Activated gamma-delta T cell treated with anti-CD3 and anti-CD28 coated beads, Interleukin-2, amount 50 U/mL, for 16 hours (primary cell): Measurements from ENCODE around the gene PIP4P1.
"Not testable (repeated sequence)": the region's sequence is repeated elsewhere in the genome, so short reads cannot be mapped to it uniquely, and the experiment has no call there.

Experiments
- DNase-seq: peaks from one replicate; pipeline ENCODE4 v3.0.0-alpha.2; 2020; ENCODE audit warnings: low read depth

The PIP4P1 gene

DNA sequence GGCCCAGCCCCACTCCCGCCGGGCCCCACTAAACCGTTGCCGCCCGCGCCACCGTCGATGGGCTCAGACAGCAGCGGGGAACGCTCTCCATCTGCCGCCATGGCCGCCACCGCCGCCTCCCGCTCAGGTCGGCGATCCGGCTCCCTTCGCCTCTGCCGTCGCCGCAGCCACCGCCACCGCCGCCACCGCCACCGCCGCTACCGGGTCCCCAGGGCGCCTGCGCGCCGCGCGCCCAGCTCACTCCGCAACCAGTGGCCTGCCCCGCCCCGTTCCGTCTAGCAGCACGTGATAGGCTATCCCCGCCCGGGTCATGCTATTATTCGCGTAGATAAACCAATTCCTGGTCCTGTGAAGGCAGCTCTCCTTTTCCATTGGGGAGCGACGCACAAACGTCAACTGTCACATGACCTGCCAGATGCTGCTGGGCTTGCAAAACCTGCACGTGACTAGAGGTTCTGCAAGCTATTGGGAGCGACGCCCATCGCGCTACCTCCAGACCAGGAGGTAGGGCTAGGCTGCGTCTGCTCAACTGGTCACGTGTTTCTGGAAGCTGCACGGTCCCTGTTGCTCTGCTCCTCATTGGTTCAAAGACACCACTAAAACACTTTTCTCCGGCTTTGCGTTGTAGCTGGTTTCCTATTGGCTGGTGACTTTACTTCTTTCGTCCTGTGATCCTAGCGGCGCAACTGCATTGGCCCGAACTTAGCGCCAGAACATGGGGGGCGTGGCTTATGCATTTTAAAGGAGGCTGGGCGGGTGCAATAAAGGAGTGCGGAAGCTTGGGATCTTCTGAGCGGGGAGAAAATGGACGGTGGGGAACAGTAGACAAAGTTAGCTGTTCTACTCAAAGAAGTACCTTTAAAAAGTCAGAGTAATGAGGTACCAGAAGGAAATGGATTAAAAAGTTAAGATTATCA, at the start of gene PIP4P1:
PIP4P1 (minus strand) TSS at position 210 of the 917 bp plus-strand sequence; CDS start at position 101, 109 bp downstream.
- peak; percentile 98 for DNase-seq

DNA sequence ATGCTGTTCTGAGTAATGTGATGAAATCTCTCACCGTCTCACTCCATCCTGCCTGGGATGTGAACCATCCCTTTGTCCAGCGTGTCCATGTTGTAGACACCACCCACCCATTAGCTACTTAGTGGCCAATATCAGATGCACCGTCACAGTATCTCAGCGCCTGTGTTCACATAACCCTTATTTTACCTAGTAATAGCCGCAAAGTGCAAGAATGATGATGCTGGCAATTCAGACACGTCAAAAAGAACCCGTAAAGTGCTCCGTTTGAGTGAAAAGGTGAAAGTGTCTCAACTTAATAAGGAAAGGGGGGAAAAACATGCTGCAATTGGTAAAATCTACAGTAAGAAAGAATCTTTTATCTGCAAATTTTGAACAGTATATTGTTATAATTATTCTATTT, 47.1 kb upstream of the PIP4P1 start:
- no peak for DNase-seq

DNA sequence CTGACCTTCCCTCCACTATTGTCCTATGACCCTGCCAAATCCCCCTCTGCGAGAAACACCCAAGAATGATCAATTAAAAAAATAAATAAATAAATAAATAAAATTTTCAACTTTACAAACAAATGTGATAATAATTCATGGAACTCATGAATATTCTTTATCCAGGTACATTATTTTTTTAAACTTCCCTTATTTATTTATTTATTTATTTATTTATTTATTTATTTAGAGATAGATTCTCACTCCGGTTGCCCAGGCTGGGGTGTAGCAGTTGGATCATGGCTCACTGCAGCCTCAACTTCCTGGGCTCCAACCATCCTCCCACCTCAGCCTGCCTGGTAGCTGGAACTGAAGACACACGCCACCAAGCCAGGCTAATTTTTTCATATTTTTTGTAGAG, 46.3 kb upstream of the PIP4P1 start:
- DNase-seq: not testable (repeated sequence)

DNA sequence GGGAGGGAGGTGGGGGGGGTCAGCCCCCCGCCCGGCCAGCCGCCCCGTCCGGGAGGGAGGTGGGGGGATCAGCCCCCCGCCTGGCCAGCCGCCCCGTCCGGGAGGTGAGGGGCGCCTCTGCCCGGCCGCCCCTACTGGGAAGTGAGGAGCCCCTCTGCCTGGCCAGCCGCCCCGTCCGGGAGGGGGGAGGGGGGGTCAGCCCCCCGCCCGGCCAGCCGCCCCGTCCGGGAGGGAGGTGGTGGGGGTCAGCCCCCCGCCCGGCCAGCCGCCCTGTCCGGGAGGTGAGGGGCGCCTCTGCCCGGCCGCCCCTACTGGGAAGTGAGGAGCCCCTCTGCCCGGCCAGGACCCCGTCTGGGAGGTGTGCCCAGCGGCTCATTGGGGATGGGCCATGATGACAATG, 45.5 kb upstream of the PIP4P1 start:
- DNase-seq: not testable (repeated sequence)

DNA sequence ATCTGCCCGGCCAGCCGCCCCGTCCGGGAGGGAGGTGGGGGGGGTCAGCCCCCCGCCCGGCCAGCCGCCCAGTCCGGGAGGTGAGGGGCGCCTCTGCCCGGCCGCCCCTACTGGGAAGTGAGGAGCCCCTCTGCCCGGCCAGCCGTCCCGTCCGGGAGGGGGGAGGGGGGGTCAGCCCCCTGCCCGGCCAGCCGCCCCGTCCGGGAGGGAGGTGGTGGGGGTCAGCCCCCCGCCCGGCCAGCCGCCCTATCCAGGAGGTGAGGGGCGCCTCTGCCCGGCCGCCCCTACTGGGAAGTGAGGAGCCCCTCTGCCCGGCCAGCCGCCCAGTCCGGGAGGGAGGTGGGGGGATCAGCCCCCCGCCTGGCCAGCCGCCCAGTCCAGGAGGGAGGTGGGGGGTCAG, 45.0 kb upstream of the PIP4P1 start:
- not testable (repeated sequence) for DNase-seq

DNA sequence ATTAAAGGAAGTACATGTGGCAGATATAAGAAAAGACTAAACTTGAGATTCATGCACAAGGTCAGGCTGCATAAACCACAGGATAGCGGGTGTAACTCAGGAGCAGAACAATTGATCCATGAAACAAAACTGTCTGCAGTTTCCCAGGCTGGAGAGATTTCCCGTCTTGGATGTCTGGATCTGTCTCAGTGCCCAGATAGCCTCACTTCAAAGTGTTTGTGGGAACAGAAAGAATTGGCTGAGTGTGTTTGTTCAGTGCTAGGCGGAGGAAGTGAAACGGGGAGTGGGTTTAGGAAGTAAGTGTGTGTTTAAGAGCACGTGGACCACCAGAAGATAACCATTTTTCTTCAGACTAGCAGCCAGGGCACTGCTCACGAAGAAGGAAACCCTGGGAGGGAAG, 42.7 kb upstream of the PIP4P1 start:
- DNase-seq: no peak

DNA sequence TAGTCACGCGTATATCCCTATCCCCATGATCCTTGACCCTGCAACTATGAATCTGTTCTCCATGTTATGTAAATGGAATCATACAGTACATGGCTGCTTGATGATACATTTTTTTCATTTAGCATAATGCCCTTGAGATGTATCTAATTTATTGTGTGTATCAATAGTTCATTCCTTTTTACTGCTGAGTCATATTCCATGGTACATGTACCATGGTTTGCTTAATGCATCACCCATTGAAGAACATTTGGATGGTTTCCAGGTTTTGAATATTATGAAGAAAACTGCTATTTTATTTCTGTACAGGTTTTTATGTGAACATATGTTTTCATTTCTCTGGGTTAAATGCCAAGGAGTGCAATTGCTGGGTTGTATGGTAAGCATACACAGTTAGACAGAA, 40.1 kb upstream of the PIP4P1 start:
- no peak for DNase-seq

DNA sequence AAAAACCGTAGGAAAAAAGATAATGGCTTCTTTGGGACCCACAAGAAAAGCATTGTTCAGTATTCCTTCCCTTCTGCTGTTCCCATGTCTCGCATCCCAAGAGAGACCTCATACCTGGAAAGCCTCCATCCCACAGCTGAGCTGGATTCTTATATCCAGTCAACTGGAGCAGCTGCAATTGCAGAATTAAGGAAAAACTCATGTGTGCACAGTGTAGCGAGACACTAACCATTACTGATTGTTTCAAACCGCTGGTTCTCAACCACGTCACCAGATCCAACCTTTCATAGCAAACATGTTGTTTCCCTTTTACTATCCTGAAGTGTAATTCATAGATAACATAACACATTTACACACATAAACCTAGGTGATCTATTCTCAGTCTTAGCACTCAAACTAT, 38.6 kb upstream of the PIP4P1 start:
- DNase-seq: no peak

DNA sequence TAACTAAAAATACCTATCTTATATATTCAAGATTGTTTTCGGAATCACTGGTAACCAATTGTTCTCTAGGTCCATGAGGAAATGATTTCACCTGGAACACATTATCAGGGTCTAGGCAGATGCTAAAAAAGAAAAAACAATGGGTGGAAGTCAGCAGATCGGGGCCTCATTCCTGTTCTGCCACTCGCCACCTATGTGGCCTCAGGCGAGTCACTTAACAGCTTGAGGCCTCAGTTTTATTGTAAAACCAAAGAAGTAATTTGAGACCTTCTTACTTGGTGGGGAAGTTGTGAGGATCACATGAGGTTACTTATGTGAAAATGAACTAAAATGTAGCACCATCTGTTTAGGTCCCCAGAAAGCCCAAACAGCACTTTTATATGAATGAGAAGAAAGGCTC, 37.9 kb upstream of the PIP4P1 start:
- DNase-seq: no peak

DNA sequence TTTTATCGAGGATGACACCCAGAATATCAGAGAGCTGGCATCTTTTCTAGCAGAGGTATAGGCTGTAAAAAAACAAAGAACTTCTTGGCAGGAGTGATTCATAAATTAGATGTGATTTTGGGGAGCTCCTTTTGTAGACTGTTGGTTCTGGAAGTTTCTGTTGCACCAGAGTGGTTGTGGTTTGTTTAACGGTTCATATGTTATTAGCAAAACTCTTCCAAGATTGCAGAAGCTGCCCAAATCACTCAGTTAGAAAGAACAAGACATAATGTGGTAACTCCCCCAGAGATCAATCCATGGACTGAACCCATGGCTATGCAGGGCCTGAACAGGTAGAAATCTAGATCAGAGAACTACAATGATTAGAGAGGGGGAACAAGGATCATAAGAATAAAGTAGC, 37.4 kb upstream of the PIP4P1 start:
- no peak for DNase-seq

DNA sequence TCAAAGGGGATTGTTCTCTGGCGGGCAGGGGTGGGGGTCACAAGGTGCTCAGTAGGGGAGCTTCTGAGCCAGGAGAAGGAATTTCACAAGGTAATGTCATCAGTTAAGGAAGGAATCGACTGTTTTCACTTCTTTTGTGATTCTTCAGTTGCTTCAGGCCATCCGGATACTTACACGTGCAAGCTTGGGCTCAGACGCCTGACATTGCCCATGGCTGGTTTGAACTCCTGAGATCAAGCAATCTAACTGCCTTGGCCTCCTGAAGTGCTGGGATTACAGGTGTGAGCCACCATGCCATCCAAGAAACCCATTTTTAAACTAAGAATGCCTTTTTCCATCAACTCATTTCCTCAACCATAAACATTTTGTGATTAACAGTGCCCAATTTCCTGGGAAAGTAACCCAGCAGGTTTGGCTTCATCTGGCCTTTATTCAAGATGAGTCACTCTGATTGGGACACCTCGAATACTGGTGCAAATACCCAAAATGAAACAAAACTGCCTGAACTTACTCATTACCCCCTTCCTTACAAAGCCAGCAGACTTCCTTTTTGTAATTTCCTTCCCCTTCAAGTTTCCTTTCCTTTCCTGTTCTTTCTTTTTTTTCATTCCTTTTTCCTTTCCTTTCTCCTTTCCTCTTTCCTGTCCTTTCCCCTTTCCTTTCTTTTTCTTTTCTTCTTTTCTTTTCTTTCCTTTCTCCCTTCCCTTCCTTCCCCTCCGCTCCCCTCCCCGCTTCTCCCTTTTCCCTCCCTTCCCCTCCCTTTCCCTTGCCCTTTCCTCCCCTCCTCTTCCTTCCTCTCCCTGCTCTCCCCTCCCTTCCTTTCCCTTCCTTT, 33.9 kb upstream of the PIP4P1 start:
- DNase-seq: no peak

DNA sequence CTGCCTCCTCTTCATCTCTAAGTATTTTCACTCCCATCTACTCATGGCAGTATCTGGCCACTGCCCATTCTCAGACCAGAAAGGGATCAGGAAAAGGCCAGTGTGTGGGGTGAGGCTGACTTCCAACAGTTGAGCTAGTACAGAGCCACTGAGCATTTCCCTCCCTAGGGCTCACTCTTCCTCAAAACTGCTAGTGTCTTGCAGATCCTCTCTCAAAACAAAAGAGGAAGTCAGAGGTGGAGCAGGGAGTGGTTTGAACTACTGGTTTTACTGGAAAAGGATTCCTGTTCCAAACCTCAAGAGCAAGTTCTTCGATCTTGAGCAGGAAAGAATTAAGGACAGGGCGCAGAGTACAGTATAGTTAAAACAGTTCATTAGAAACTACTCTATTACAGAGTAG, 32.4 kb upstream of the PIP4P1 start:
- no peak for DNase-seq

DNA sequence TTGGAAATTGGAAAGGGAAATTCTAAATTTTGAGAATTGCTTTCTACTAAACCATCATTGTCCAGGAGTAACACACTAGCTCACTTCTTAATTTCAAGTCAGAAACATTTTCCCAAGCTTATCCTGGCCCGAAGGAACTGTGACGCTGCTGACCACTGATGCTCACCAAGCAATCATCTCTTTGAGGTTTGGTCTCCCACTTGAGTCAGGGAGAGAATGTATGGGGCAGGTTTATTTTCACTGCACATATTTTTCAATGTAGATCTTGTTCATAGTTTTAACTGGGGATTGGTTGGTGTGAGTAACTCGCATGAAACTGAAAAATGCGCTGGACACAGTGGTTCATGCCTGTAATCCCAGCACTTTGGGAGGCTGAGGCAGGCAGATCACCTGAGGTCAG, 31.3 kb upstream of the PIP4P1 start:
- DNase-seq: no peak

DNA sequence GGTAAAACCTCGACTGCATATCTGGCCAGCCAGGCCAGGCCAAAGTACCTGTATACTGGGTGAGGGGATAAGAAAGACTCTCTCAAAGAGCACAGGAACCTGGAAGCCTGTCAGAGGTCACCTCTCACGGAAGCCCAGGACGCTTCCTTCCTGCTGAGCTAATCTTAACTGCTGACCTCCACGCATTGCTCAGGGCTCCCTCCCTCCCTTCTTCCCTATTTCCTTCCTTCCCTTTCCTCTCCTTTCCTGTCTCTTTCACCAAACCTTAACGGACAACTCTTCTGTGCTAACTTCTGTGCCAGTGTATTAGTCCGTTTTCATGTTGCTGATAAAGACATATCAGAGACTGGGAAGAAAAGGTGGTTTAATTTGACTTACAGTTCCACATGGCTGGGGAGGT, 29.3 kb upstream of the PIP4P1 start:
- DNase-seq: no peak

DNA sequence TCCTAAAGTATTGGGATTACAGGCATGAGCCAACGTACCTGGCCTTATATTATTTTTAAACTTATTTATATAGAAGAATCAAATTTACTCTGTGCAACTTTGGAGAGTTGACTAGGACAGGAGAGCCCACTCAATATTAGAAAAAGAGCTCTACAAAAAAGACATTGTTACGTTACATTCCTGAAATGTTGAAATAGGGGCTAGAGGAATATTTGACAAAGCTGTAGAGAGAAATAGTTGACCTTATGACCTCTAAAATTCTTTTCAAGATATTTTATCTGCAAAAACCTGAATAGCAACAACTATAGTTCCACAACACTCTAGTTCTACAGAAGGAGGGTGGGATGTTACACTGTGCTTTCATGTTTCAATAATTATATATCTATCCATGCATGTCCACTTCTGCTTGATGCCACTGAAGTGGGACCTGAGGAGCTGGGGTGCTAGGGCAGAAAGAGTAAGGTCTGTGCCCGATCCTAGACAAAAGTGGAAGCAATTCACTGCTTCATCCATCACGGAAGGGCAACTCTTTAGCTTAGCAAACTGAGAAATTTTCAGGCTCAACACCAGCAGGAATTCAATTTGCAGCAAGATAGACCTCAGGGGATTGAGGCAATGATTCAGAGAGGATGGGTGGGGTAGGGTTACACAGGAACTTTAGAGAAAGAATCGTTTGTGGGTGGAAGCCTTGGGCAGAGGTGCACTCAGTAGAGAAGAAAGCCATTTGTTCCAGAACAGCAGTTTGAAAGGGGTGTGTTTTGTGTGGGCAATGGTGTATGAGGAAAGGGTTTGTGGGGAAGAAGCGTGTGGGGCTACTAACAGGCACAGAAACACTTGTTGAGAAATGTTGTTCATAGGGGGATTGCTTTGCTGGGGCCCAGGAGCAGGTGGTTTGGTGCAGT, 28.1 kb upstream of the PIP4P1 start:
- no peak for DNase-seq

DNA sequence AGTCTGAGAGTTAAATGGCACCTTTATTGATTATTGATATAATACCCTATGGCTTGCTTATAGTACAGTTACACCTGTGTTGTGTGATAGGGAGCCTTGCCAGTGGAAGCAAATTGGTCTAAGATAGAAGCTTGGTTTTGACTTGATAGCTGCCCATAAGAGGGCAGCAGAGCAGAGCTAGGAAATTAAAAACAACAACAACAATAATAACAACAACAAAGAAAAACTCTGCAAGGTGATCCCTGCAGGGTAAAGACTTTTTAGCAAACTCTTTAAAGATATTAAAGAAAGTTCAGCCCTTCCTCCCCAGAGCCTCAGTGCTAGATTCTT, 26.1 kb upstream of the PIP4P1 start:
- DNase-seq: no peak

DNA sequence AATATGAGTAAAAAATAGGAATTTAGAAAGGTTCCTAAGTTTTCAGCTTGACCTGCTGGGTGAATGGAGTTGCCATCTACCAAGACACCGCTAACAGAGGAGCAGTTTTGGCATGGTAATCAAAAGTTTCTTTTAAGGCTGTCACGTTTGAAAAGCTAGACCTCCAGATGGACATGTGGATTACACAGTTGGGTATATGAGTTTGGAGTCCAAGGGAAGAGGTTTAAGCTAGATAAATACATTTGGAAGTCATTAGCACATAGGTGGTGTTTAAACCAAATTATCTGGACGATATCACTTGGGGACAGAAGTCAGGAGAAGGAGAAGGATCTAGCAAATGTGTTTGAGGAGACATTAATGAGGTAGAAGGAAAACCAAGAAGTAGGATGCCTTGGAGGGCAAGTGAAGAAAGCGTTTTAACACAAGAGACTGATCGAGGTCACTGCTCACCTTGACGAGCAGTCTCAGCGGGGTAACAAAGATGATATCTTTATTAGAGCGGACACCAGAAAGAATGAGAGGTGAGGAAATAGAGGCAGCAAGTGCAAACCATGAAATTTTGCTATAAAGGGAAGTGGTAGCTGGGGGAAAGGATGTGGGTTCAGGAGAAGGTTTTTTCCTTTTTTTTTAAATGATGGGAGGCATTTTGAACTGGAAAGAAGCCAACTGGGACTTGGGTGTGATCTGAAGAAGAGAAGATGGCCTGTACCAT, 25.6 kb upstream of the PIP4P1 start:
- no peak for DNase-seq

DNA sequence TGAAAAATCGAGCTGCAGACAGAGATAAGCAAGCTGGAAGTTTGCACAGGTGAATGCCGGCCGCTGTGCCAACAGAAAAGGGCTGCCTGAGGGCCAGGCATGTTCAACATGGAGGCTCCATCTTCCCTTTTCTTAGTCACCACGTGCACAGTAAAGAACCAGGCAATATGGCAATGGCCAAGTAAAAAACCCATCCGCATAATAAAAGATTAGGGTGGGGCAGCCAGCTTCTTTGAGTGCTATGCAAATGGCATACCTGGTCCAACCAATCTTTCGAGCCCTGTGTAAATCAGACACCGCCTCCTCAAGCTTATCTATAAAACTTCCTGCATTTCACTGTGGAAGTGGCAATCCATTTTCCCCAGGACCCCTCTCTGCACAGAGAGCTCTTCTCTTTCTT, 24.7 kb upstream of the PIP4P1 start:
- no peak for DNase-seq

DNA sequence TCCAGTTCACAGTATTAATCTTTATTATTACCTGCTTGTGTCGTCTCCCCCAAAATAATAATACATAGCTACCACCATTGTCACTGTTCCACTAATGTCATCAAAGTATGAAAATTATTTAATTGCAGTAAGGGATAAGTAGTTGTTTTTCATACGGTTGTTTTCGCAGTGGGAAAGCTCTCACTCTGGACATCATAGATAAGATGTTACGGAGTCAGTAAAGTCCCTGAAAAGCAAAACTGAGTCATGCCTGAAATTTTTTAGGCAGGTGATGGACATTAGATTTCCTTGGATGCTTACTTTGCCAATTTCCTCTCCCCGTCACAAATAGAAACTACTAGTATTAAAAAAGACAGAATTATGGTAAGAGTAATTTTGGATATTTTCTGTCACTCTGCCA, 21.1 kb upstream of the PIP4P1 start:
- no peak for DNase-seq

DNA sequence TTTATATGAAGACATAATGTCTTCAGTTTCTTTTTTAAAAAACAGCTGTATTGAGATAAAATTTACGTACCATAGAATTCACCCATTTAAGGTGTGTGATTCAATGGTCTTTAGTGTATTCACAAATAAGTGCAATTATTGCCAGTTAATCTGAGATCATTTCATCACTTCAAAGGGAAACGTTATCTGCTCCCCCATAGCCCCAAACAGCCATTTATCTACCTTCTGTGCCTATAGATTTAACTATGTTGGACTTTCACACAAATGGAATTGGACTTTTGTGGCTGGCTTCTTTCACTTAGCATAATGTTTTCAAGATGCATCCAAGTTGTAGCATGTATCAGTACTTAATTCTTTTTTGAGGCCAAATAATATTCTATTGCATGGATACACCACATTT, 17.7 kb upstream of the PIP4P1 start:
- no peak for DNase-seq

DNA sequence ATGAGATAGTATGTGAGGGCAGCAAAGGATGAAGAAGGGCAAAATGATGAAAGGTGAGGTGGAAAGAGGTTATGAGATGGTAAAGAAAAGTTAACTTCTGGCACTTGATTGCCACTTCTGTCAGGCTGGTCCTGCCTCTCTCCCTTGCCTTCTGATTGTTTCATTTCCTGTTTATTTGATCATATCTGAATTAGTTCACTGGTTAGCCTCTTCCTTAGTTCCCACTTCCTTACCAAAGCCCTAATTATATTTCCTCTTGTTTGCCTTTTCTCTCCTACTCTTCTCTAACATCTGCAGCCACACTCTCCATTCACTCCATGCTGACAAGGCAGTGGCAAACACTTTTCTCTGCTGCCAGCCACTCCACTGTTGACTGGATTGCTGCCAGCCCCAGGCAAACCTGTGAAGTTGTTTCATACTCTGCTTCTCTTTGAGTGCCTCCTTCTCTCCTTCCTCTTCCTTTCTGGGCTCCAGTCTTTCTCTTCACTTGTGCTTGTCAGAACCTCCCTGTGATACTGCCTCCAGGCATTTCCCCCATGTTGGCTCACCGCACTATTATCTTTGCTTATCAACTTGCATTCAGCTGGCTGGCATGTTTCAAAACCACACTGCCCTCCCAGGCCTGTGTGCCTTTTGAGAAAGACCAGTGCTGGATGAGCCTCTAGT, 16.1 kb upstream of the PIP4P1 start:
- no peak for DNase-seq
